Measurements from ENCODE around the gene MTX1. TPM values are rescaled to one million over a fixed set of nuclear protein-coding genes. Genes with fewer than 3 reads are reported as not detected.

MTX1 gene
- total RNA-seq, 2 donors from 2014 or later, result 49.6 to 57.1 TPM

DNA sequence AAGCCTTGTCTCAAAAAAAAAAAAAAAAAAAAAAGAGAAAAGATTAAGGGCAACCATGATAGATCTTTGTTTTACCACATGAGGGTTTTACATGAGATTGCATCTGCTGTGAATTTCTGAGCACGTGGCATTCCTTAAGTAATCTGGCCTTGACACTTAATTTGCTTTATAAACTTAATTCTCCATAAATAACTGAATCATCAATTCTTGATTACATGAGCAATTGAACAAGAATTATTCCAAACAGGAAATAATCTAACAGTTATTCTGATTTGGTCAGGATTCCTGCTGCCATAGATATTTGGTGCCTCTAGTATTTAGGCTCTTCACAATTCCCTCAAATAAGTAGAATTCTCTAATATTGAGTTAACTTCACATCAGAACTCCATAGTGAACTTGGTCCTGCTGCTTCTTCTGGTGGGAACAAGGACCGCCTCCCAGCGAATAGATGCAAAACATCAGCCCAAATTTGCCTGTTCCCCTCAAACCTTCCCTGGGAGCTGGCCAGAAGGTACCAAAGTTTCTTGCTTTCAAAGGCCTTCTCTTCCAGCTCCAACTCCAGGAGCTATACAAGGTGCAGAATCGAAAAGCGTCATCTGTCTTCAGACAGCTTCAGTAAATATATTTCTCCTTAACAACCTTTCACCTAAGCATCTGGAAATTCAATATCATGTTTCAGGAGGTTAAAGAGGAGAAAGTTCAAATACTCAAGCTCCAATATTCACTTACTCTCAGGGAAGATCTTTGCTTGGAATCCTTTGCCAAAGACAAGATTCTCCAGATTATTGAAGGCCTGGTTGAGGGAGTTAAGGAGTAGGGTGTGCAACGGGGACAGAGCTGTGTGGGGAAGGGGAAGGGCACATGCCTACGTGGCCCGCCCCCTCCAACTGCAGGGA lies 36.4 kb upstream of the MTX1 start:
- H3K4me1 ChIP-seq (replicated peaks), result peaks cover 3% of the 10 kb centered on the region
- H3K27me3 ChIP-seq (replicated peaks; ENCODE audit: insufficient read depth), result peaks cover 2% of the 10 kb centered on the region
- 44% methylated on average over 8 of the region's 8 CpGs for WGBS
- TF ChIP-seq CTCF (IDR thresholded peaks at IDR 0.05), result no peak
- no peak for TF ChIP-seq POLR2A (IDR thresholded peaks at IDR 0.05)
- TF ChIP-seq POLR2AphosphoS5 (IDR thresholded peaks at IDR 0.05), result no peak
- H3K27ac ChIP-seq, result peak overlapping the region; percentile 86 to 89
- H3K4me3 ChIP-seq, result peak overlapping the region; percentile 61 to 78
- peaks cover 0 to 11% of the 10 kb centered on the region in 2 donors for H3K36me3 ChIP-seq
- intact Hi-C loops (cut with DNase I), result no loop called here
- H3K9me3 ChIP-seq, result no peaks in the 10 kb centered on the region
- no peak for DNase-seq (ENCODE audit: low spot score)

- H3K27ac ChIP-seq, result peak within 1 kb of the TSS; percentile 86 to 89
- H3K4me3 ChIP-seq, result peak within 1 kb of the TSS; percentile 61 to 78
- H3K36me3 ChIP-seq, result peaks cover 0 to 11% of the 10 kb centered on the region in 2 donors
- no peaks in the 10 kb centered on the region for H3K9me3 ChIP-seq
- peaks cover 2% of the 10 kb centered on the region for H3K27me3 ChIP-seq (replicated peaks; ENCODE audit: insufficient read depth)
- intact Hi-C loops (cut with DNase I), result no loop called here
- TF ChIP-seq CTCF (IDR thresholded peaks at IDR 0.05) (peak; percentile 89 to 99 (median 97)), POLR2AphosphoS5 (IDR thresholded peaks at IDR 0.05) (peak; percentile 99), POLR2A (IDR thresholded peaks at IDR 0.05) (peak; percentile 67)
- 1% methylated on average over 57 of the region's 57 CpGs for WGBS
- DNase-seq (ENCODE audit: low spot score), result peak; percentile 91
- H3K4me1 ChIP-seq (replicated peaks), result no peaks in the 10 kb centered on the region
Observed at GRCh38 chr1:155172732-155173477, 35.6 kb upstream of the MTX1 start, which contains the start of gene KRTCAP2. Gene KRTCAP2, minus strand, starts transcription at chr1:155173304. Its CDS starts 80 bp downstream, at chr1:155173224.

DNA sequence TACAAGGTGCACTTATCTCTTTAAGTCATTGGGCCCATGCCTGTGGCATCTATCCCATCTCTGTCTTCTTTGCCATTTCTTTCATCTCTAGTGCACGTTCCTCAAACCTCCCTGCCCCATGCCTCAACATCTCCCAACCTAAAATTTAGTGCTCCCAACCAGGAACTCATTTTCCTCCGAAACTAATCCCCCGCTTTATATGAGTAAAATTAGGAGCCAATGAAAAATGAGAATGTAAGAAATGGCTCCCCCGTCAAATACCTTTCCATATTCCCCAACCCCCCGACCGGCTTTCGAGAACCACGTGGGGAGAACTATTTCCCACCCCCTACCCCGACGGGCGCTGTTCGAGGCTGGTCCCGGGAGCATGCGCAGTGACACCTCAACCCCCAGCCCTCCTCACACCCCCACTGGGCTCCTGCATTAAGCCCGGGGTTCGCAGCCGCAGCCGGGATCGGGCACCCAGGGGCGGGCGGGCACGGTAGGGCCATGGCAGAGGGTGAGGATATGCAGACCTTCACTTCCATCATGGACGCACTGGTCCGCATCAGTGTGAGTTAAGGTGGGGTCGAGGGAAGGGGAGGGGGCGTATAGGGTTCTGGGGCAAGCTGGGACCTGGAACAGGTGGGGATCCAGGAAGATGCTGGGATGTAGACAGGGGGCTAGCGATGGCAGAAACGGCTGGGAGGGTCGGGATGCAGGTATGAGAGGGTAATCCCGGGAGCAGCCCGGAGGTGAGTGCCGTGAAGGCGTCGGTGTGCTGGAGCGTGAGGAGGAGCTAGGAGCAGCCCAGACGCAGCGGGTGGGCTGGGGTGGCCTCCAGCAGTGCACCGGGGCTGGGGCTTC lies 34.8 kb upstream of the MTX1 start, which contains the start of gene TRIM46:
TRIM46 (plus strand) TSS at position 372 of the 846 bp plus-strand sequence; CDS start at position 490, 118 bp downstream.
- intact Hi-C loops (cut with DNase I), result no loop called here
- peak within 1 kb of the TSS; percentile 86 to 89 for H3K27ac ChIP-seq
- under 1% methylated on average over 38 of the region's 38 CpGs for WGBS
- no peaks in the 10 kb centered on the region for H3K4me1 ChIP-seq (replicated peaks)
- DNase-seq (ENCODE audit: low spot score), result no peak
- H3K9me3 ChIP-seq, result no peaks in the 10 kb centered on the region
- peaks cover 2% of the 10 kb centered on the region for H3K27me3 ChIP-seq (replicated peaks; ENCODE audit: insufficient read depth)
- peak within 1 kb of the TSS; percentile 61 to 78 for H3K4me3 ChIP-seq
- TF ChIP-seq POLR2AphosphoS5 (IDR thresholded peaks at IDR 0.05), result no peak
- no peak for TF ChIP-seq POLR2A (IDR thresholded peaks at IDR 0.05)
- no peak for TF ChIP-seq CTCF (IDR thresholded peaks at IDR 0.05)
- H3K36me3 ChIP-seq, result peaks cover 0 to 11% of the 10 kb centered on the region in 2 donors

DNA sequence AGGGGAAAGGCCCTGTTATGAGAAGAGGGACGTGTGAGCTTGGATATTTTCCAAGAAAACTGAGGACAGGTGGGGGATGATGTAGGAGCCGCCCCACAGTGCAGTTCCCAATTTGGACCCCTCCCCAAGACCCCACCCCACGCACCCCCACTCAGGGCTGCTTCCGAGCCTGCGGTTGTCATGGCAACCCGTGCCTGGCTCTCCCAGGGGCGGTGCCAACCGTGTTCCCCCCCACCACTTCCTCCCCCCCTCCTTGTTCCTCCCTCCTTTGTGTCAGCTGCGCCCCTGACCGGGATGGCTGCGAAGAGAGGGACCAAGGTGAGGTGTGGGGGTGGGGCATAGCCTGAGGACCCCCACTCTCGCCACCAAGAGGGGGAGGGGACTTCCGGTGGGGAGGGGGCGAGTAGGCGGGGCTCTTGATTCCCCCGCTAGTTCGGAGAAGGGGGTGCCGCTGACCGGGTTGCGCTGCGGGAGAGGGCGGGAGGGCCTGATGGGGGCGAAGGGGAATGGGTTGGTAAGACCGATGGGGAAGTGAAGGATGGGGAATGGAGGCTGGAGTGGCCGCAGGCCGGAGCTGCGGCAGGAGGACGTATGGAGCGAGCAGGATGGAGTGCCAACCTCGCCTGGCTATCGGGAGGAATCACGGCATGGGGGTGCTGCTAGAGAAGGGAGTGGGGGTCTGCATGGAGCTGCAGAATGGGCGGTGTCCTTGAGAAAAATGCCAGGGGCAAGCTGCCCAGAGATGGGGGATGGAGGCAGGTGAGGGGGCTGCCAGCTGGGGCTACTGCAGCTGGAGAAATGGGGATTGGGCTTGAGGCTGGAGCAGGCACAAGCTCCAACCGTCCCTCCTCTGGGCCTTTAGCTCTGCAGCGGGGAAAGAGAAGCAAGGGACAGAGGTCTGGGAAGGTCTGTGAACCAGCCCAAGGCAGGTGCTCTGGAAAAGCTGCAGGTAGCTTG lies 33.9 kb upstream of the MTX1 start:
- no peak for DNase-seq (ENCODE audit: low spot score)
- Histone ChIP-seq H3K27me3 (replicated peaks; ENCODE audit: insufficient read depth) (peaks cover 2% of the 10 kb centered on the region), H3K9me3 (no peaks in the 10 kb centered on the region), H3K27ac (no peak overlapping the region), H3K36me3 (peaks cover 0 to 3% of the 10 kb centered on the region in 2 donors), H3K4me3 (peak overlapping the region in 1 of 2 donors; percentile 1), H3K4me1 (replicated peaks) (no peaks in the 10 kb centered on the region)
- intact Hi-C loops (cut with DNase I), result no loop called here
- no peak for TF ChIP-seq CTCF (IDR thresholded peaks at IDR 0.05)
- TF ChIP-seq POLR2AphosphoS5 (IDR thresholded peaks at IDR 0.05), result no peak
- TF ChIP-seq POLR2A (IDR thresholded peaks at IDR 0.05), result no peak
- 8% methylated on average over 35 of the region's 35 CpGs for WGBS
